GM19397 (cell line): ENCODE data around the gene ACVR1C.

Experiments
- ATAC-seq: cut with Tn5 transposase; IDR thresholded peaks from one replicate; pipeline ENCODE4 v1.9.1; 2021; ENCODE audit warnings: mild to moderate bottlenecking, moderate library complexity; ENCODE audit not compliant: unreplicated experiment

The ACVR1C gene

GRCh38 chr2:157500334-157500733, 128.3 kb downstream of the ACVR1C start:
- no peak for ATAC-seq

- no peak for ATAC-seq
Observed at GRCh38 chr2:157498483-157498882, 130.2 kb downstream of the ACVR1C start.

- ATAC-seq = peak; percentile 80
Observed at GRCh38 chr2:157497638-157498314, 130.9 kb downstream of the ACVR1C start.

- peak; percentile 96 for ATAC-seq
Observed at GRCh38 chr2:157492189-157492773, 136.4 kb downstream of the ACVR1C start.

- ATAC-seq = no peak
Observed at GRCh38 chr2:157489983-157490382, 138.7 kb downstream of the ACVR1C start.

GRCh38 chr2:157488877-157489276, 139.8 kb downstream of the ACVR1C start:
- no peak for ATAC-seq

GRCh38 chr2:157487747-157488146, 140.9 kb downstream of the ACVR1C start:
- no peak for ATAC-seq

GRCh38 chr2:157487271-157487610, 141.4 kb downstream of the ACVR1C start:
- ATAC-seq = no peak

- ATAC-seq = no peak
Observed at GRCh38 chr2:157486596-157487270, 141.9 kb downstream of the ACVR1C start.

GRCh38 chr2:157480182-157480961, 148.3 kb downstream of the ACVR1C start:
- peak; percentile 63 for ATAC-seq

- peak; percentile 31 for ATAC-seq
Observed at GRCh38 chr2:157479081-157480027, 149.3 kb downstream of the ACVR1C start.

- no peak for ATAC-seq
Observed at GRCh38 chr2:157477919-157478318, 150.7 kb downstream of the ACVR1C start.

GRCh38 chr2:157476953-157477709, 151.5 kb downstream of the ACVR1C start:
- ATAC-seq = no peak
